Measurements from ENCODE around the gene FAM3D. TPM values are rescaled to one million over a fixed set of nuclear protein-coding genes. Genes with fewer than 3 reads are reported as not detected.

FAM3D gene
- polyA plus RNA-seq, 2 donors = 316 to 493 TPM

- 90 to 92% methylated on average over 9 of the region's 9 CpGs for WGBS, 2 donors
- Histone ChIP-seq H3K4me3 (ENCODE audit: low read depth in 1 of 2, low read length in 2 of 2) (no peak overlapping the region), H3K27ac (ENCODE audit: low read depth in 2 of 2, low read length in 1 of 2) (no peak overlapping the region)
Measured at GRCh38 chr3:58625196-58625824, 41.3 kb downstream of the FAM3D start.

GRCh38 chr3:58624550-58624949, 42.0 kb downstream of the FAM3D start:
- Histone ChIP-seq H3K27ac (ENCODE audit: low read depth in 2 of 2, low read length in 1 of 2) (no peak overlapping the region), H3K9me3 (ENCODE audit: control insufficient read depth in 2 of 2, insufficient read depth in 1 of 2, low read depth in 1 of 2, low read length in 1 of 2) (no peaks in the 10 kb centered on the region), H3K27me3 (ENCODE audit: control insufficient read depth in 1 of 2, insufficient read depth in 2 of 2, low read length in 2 of 2) (no peaks in the 10 kb centered on the region), H3K4me3 (ENCODE audit: low read depth in 1 of 2, low read length in 2 of 2) (no peak overlapping the region), H3K36me3 (ENCODE audit: control insufficient read depth in 2 of 2, insufficient read depth in 2 of 2, low read length in 1 of 2) (no peaks in the 10 kb centered on the region), H3K4me1 (ENCODE audit: control insufficient read depth in 2 of 2, insufficient read depth in 2 of 2, low read length in 1 of 2) (peaks cover 5 to 8% of the 10 kb centered on the region in 2 donors)
- WGBS, 2 donors = 67 to 78% methylated on average over 3 of the region's 3 CpGs

More at GRCh38 chr3:58625196-58625824, 41.3 kb downstream of the FAM3D start:
- no peaks in the 10 kb centered on the region for H3K36me3 ChIP-seq (ENCODE audit: control insufficient read depth in 2 of 2, insufficient read depth in 2 of 2, low read length in 1 of 2)
- peaks cover 5 to 8% of the 10 kb centered on the region in 2 donors for H3K4me1 ChIP-seq (ENCODE audit: control insufficient read depth in 2 of 2, insufficient read depth in 2 of 2, low read length in 1 of 2)
- no peaks in the 10 kb centered on the region for H3K27me3 ChIP-seq (ENCODE audit: control insufficient read depth in 1 of 2, insufficient read depth in 2 of 2, low read length in 2 of 2)
- no peaks in the 10 kb centered on the region for H3K9me3 ChIP-seq (ENCODE audit: control insufficient read depth in 2 of 2, insufficient read depth in 1 of 2, low read depth in 1 of 2, low read length in 1 of 2)

DNA sequence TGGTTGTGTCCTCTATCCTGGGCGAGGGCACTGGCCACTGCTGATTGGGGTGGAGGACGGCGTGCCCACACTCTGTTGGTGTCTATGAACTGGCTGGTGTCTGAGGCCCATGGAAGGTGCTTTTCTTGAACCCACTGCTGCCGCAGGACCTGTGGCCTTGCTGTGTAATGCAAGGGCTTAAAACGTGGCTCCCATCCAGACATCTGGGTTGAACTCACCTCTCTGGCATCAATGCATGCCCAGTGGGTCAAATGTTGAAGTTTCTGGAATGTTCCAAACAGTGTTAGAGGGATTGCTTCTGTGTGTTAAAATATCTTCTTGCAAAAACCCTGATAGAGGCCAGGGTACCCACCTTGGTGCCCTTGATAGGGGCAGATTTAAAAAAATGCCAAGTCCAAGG, 42.6 kb downstream of the FAM3D start:
- WGBS, 2 donors = 83 to 88% methylated on average over 5 of the region's 5 CpGs

GRCh38 chr3:58623478-58623877, 43.1 kb downstream of the FAM3D start:
- WGBS, 2 donors = 77 to 79% methylated on average over 8 of the region's 8 CpGs
- Histone ChIP-seq H3K27me3 (ENCODE audit: control insufficient read depth in 1 of 2, insufficient read depth in 2 of 2, low read length in 2 of 2) (no peaks in the 10 kb centered on the region), H3K27ac (ENCODE audit: low read depth in 2 of 2, low read length in 1 of 2) (no peak overlapping the region), H3K4me3 (ENCODE audit: low read depth in 1 of 2, low read length in 2 of 2) (no peak overlapping the region), H3K4me1 (ENCODE audit: control insufficient read depth in 2 of 2, insufficient read depth in 2 of 2, low read length in 1 of 2) (peaks cover 5 to 8% of the 10 kb centered on the region in 2 donors), H3K36me3 (ENCODE audit: control insufficient read depth in 2 of 2, insufficient read depth in 2 of 2, low read length in 1 of 2) (no peaks in the 10 kb centered on the region), H3K9me3 (ENCODE audit: control insufficient read depth in 2 of 2, insufficient read depth in 1 of 2, low read depth in 1 of 2, low read length in 1 of 2) (no peaks in the 10 kb centered on the region)

More for the DNA sequence above, 42.6 kb downstream of the FAM3D start:
- H3K4me3 ChIP-seq (ENCODE audit: low read depth in 1 of 2, low read length in 2 of 2) = no peak overlapping the region
- H3K36me3 ChIP-seq (ENCODE audit: control insufficient read depth in 2 of 2, insufficient read depth in 2 of 2, low read length in 1 of 2) = no peaks in the 10 kb centered on the region
- peaks cover 5 to 8% of the 10 kb centered on the region in 2 donors for H3K4me1 ChIP-seq (ENCODE audit: control insufficient read depth in 2 of 2, insufficient read depth in 2 of 2, low read length in 1 of 2)
- H3K27me3 ChIP-seq (ENCODE audit: control insufficient read depth in 1 of 2, insufficient read depth in 2 of 2, low read length in 2 of 2) = no peaks in the 10 kb centered on the region
- no peak overlapping the region for H3K27ac ChIP-seq (ENCODE audit: low read depth in 2 of 2, low read length in 1 of 2)
- H3K9me3 ChIP-seq (ENCODE audit: control insufficient read depth in 2 of 2, insufficient read depth in 1 of 2, low read depth in 1 of 2, low read length in 1 of 2) = no peaks in the 10 kb centered on the region

DNA sequence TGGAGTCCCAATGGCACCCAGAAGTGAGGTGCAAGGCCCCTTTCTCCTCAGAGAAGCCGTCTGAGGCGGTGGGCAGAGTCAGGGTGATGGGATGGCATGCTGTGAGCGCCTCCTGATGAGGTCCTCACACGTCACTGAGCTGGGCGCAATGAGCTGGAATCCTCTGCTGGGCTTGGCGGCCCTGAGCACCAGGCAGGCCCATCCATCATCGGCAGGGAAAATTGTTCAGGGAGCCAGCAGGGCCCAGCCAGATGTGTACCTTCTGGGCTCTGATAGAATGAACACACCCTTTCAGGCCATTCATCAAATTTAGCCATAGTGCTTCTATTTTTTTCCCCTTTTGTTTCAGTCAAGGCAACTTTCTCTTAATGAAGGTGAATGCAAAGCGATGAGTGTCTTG, 43.7 kb downstream of the FAM3D start:
- H3K9me3 ChIP-seq (ENCODE audit: control insufficient read depth in 2 of 2, insufficient read depth in 1 of 2, low read depth in 1 of 2, low read length in 1 of 2) = no peaks in the 10 kb centered on the region
- 86 to 88% methylated on average over 8 of the region's 8 CpGs for WGBS, 2 donors
- peaks cover 5 to 6% of the 10 kb centered on the region in 2 donors for H3K4me1 ChIP-seq (ENCODE audit: control insufficient read depth in 2 of 2, insufficient read depth in 2 of 2, low read length in 1 of 2)
- no peak overlapping the region for H3K27ac ChIP-seq (ENCODE audit: low read depth in 2 of 2, low read length in 1 of 2)
- no peaks in the 10 kb centered on the region for H3K27me3 ChIP-seq (ENCODE audit: control insufficient read depth in 1 of 2, insufficient read depth in 2 of 2, low read length in 2 of 2)
- H3K36me3 ChIP-seq (ENCODE audit: control insufficient read depth in 2 of 2, insufficient read depth in 2 of 2, low read length in 1 of 2) = no peaks in the 10 kb centered on the region
- no peak overlapping the region for H3K4me3 ChIP-seq (ENCODE audit: low read depth in 1 of 2, low read length in 2 of 2)

DNA sequence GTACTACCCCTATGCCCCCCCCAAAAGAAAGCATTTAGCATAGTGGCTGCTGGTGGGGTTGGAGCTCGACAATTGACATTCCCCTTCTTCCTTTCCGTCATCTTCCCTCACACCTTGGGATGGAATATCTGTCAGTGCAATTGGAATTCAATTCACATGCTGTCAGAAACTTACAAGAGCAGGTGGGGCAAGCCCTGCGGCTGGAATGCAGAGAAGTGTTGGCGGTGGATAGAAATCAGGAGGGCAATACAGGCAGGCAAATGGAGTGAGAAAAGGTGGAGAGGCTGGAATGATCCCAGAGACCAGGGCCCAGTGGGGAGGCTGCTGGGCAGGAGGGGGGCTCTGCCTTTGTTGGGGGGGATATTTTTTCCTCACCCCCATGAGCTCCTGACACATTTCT, 44.1 kb downstream of the FAM3D start:
- WGBS, 2 donors = 77 to 85% methylated on average over 4 of the region's 4 CpGs
- Histone ChIP-seq H3K36me3 (ENCODE audit: control insufficient read depth in 2 of 2, insufficient read depth in 2 of 2, low read length in 1 of 2) (no peaks in the 10 kb centered on the region), H3K27me3 (ENCODE audit: control insufficient read depth in 1 of 2, insufficient read depth in 2 of 2, low read length in 2 of 2) (no peaks in the 10 kb centered on the region), H3K27ac (ENCODE audit: low read depth in 2 of 2, low read length in 1 of 2) (no peak overlapping the region), H3K4me3 (ENCODE audit: low read depth in 1 of 2, low read length in 2 of 2) (no peak overlapping the region), H3K4me1 (ENCODE audit: control insufficient read depth in 2 of 2, insufficient read depth in 2 of 2, low read length in 1 of 2) (peaks cover under 1 to 2% of the 10 kb centered on the region in 2 donors), H3K9me3 (ENCODE audit: control insufficient read depth in 2 of 2, insufficient read depth in 1 of 2, low read depth in 1 of 2, low read length in 1 of 2) (no peaks in the 10 kb centered on the region)

DNA sequence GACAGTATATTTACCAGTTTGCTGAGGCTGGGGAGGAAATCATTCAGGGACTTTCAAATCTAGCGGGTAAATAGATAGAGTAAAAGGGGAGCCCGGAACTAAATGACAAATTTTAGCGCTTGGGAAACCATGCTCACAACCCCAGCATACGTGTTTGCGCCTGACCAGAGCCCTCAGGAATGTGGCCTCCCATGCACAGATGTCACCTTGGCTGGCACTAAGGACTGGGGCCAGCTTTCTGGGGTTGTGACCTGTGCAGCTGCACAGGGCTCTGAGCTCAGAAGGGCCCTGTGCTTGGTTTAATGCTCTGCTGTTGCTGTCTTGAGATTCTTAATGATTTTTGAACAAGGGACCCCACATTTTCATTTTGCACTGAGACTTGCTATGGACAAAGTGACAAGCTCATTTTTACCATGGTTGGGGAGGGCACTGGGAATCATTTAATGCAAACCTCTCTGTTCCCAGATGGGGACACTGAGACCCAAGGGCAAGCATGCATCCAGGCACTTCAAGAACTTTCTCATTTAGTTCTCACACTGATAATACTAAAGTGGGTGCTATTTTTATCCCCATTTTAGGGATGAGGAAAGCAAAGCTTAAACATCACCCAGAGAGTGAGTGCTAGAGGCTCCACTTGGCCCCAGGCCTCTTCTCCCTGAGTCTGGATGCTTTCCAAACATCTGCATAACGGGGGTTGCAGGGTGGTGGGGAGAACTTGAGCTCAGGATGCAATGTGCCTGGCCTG, 45.3 kb downstream of the FAM3D start:
- Histone ChIP-seq H3K9me3 (ENCODE audit: control insufficient read depth in 2 of 2, insufficient read depth in 1 of 2, low read depth in 1 of 2, low read length in 1 of 2) (no peaks in the 10 kb centered on the region), H3K27ac (ENCODE audit: low read depth in 2 of 2, low read length in 1 of 2) (no peak overlapping the region), H3K4me3 (ENCODE audit: low read depth in 1 of 2, low read length in 2 of 2) (no peak overlapping the region), H3K36me3 (ENCODE audit: control insufficient read depth in 2 of 2, insufficient read depth in 2 of 2, low read length in 1 of 2) (no peaks in the 10 kb centered on the region), H3K27me3 (ENCODE audit: control insufficient read depth in 1 of 2, insufficient read depth in 2 of 2, low read length in 2 of 2) (no peaks in the 10 kb centered on the region), H3K4me1 (ENCODE audit: control insufficient read depth in 2 of 2, insufficient read depth in 2 of 2, low read length in 1 of 2) (no peaks in the 10 kb centered on the region)
- 85 to 87% methylated on average over 6 of the region's 6 CpGs for WGBS, 2 donors

- no peaks in the 10 kb centered on the region for H3K4me1 ChIP-seq (ENCODE audit: control insufficient read depth in 2 of 2, insufficient read depth in 2 of 2, low read length in 1 of 2)
- no peaks in the 10 kb centered on the region for H3K36me3 ChIP-seq (ENCODE audit: control insufficient read depth in 2 of 2, insufficient read depth in 2 of 2, low read length in 1 of 2)
- WGBS, 2 donors = 76 to 80% methylated on average over 8 of the region's 8 CpGs
- H3K4me3 ChIP-seq (ENCODE audit: low read depth in 1 of 2, low read length in 2 of 2) = no peak overlapping the region
- no peak overlapping the region for H3K27ac ChIP-seq (ENCODE audit: low read depth in 2 of 2, low read length in 1 of 2)
- no peaks in the 10 kb centered on the region for H3K9me3 ChIP-seq (ENCODE audit: control insufficient read depth in 2 of 2, insufficient read depth in 1 of 2, low read depth in 1 of 2, low read length in 1 of 2)
- no peaks in the 10 kb centered on the region for H3K27me3 ChIP-seq (ENCODE audit: control insufficient read depth in 1 of 2, insufficient read depth in 2 of 2, low read length in 2 of 2)
Measured at GRCh38 chr3:58620421-58620820, 46.2 kb downstream of the FAM3D start.

GRCh38 chr3:58617338-58617761, 49.2 kb downstream of the FAM3D start:
- Histone ChIP-seq H3K27ac (ENCODE audit: low read depth in 2 of 2, low read length in 1 of 2) (peak overlapping the region; percentile 50 to 61), H3K4me3 (ENCODE audit: low read depth in 1 of 2, low read length in 2 of 2) (no peak overlapping the region), H3K9me3 (ENCODE audit: control insufficient read depth in 2 of 2, insufficient read depth in 1 of 2, low read depth in 1 of 2, low read length in 1 of 2) (no peaks in the 10 kb centered on the region), H3K27me3 (ENCODE audit: control insufficient read depth in 1 of 2, insufficient read depth in 2 of 2, low read length in 2 of 2) (no peaks in the 10 kb centered on the region), H3K4me1 (ENCODE audit: control insufficient read depth in 2 of 2, insufficient read depth in 2 of 2, low read length in 1 of 2) (no peaks in the 10 kb centered on the region), H3K36me3 (ENCODE audit: control insufficient read depth in 2 of 2, insufficient read depth in 2 of 2, low read length in 1 of 2) (no peaks in the 10 kb centered on the region)
- 45 to 61% methylated on average over 8 of the region's 8 CpGs for WGBS, 2 donors

All from esophagus (tissue), 2 donors.